Pancreas (tissue), 10 donors: ENCODE data around the gene SLC43A2. TPM values are rescaled to one million over a fixed set of nuclear protein-coding genes. Genes with fewer than 3 reads are reported as not detected.
"Not testable (repeated sequence)": the region's sequence is repeated elsewhere in the genome, so short reads cannot be mapped to it uniquely, and the experiment has no call there.

Experiments
- ATAC-seq, 4 donors: fragments of 200-7000 bp; cut with Tn5 transposase; one replicate each; pipeline versions ENCODE4 v1.8.0 to v1.9.1; 2020; ENCODE audit warnings: mild to moderate bottlenecking in 4 of 4, moderate library complexity in 4 of 4
- DNase-seq, 6 donors: peaks; one replicate each; pipeline ENCODE4 v3.0.0-alpha.2; 2020
- FAIRE-seq: peaks from 2 replicates; lab custom pipeline; 2012; peaks lifted over from hg19 to GRCh38; lab: Jason Lieb, UNC
- H3K27ac ChIP-seq, 4 donors: fragments of 200-600 bp; sonication (generic); 1 replicate in 3 of 4; 2 replicates in 1 of 4; pipeline versions ENCODE4 v1.5.0 to v1.8.0; 2020
- H3K27me3 ChIP-seq, 4 donors: fragments of 200-600 bp; one replicate each; pipeline ENCODE4 v1.8.0; 2021
- H3K36me3 ChIP-seq, 3 donors: fragments of 200-600 bp; sonication (generic) in 1 of 3; one replicate each; pipeline versions ENCODE4 v1.5.0 to v1.8.0; 2020 to 2021
- H3K4me1 ChIP-seq, 3 donors: fragments of 200-600 bp; one replicate each; pipeline ENCODE4 v1.8.0; 2021
- H3K4me3 ChIP-seq, 4 donors: fragments of 200-600 bp; sonication (generic) in 2 of 4; one replicate each; pipeline versions ENCODE4 v1.5.0 to v1.8.0; 2020 to 2021
- H3K9me3 ChIP-seq, 4 donors: fragments of 200-600 bp; one replicate each; pipeline ENCODE4 v1.8.0; 2021
- CTCF ChIP-seq, 4 donors: fragments of 200-600 bp; sonication (generic) in 3 of 4; IDR thresholded peaks; one replicate each; pipeline versions ENCODE4 v1.5.0 to v1.8.0; 2021; ENCODE audit warnings: antibody characterized with exemption in 4 of 4
- WGBS, 2 donors: extraction: QIAGEN DNeasy Blood & Tissue Kit; methylation state at CpG; one replicate each; pipeline ENCODE4 v1.1.7; 2013; 5-methylcytosine and 5-hydroxymethylcytosine counted together
- intact Hi-C, 3 donors: fragments of 100-400 bp; cut with DNase I; formaldehyde crosslinking; loops; one replicate each; pipeline versions ENCODE4 v1.11.1 to v1.14.2; 2022
- polyA plus RNA-seq, 2 donors: library from polyadenylated mRNA; stranded (reverse); fragments of 200-250 nt; gene quantifications; one replicate each; pipeline ENCODE4 v1.2.3, GENCODE V29; 2013
- total RNA-seq, 6 donors: library from RNA; stranded (reverse); fragmentation: NEBNext Ultra II Directional in 4 of 6; extraction: Animal tissue kit (Norgen Biotek cat#: 25700) in 4 of 6; gene quantifications; one replicate each; pipeline versions ENCODE4 v1.2.1 to v1.2.4, GENCODE V29; 2021 to 2023
- donor health status: healthy with polysubstance abuse.
- donor health status: DM: no; HTN: no; CAD: no; lungs with moderate emphysema.
- donor health status: DM: no; HTN: no; CAD: no.
- donor health status: control.
- donor health status: control.
- donor health status: Bipolar disorder and iron deficiency.
- donor health status: DM: yes; HTN: yes; CAD: no.
- donor health status: DM: no; HTN: no; CAD: no.
- donor health status: DM: no; HTN: no; CAD: no.
- donor health status: DM: yes; HTN: yes; CAD: no.

Gene SLC43A2
- total and polyA plus RNA-seq, 8 donors: 2.6 to 14.5 (median 9.8) TPM

DNA sequence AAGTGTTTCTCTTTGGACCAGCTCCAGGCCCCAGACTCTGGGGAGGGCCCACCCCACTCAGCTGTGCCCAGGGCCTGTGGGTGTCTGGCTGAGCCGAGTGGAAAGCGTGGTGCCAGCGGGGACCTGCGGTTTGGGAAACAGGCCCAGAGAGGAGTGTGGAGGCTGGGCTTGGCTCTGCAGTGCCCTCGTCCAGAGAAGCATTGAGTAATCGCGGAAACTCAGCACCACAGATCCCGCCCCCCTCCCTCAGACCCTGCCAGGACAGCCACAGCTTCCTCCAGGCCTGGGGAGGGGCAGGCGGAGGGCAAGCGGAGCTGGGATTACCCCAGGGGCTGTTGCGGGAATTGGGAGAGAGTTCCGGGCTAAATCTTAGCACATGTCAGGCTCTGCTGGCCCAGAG lies 51.5 kb downstream of the SLC43A2 start:
- TF ChIP-seq CTCF (IDR thresholded peaks at IDR 0.05): no peak
- WGBS, 2 donors: 40 to 44% methylated on average over 12 of the region's 12 CpGs

GRCh38 chr17:1576500-1576899 lies 52.1 kb downstream of the SLC43A2 start:
- Histone ChIP-seq H3K27me3 (no peaks in the 10 kb centered on the region), H3K9me3 (no peaks in the 10 kb centered on the region), H3K27ac (peak overlapping the region in 3 of 4 donors; percentile 70 to 92 (median 81)), H3K4me1 (peaks cover 11 to 38% (median 19%) of the 10 kb centered on the region in 3 donors), H3K36me3 (no peaks in the 10 kb centered on the region), H3K4me3 (no peak overlapping the region)
- ATAC-seq: no peak
- peak in 1 of 6 donors; percentile 40 for DNase-seq
- WGBS, 2 donors: 90% methylated on average over 15 of the region's 15 CpGs
- no peak for TF ChIP-seq CTCF (IDR thresholded peaks at IDR 0.05)
- intact Hi-C loops: loop anchor here in 1 of 3 donors (5.0 kb wide), 1 partner anchor 56 kb away; no protein-coding TSS in a partner anchor
- FAIRE-seq: no peak

More for the DNA sequence above, 51.5 kb downstream of the SLC43A2 start:
- Histone ChIP-seq H3K4me1 (peaks cover 16 to 43% (median 24%) of the 10 kb centered on the region in 3 donors), H3K9me3 (no peaks in the 10 kb centered on the region), H3K36me3 (no peaks in the 10 kb centered on the region), H3K27ac (peak overlapping the region; percentile 22 to 92 (median 76)), H3K27me3 (no peaks in the 10 kb centered on the region), H3K4me3 (no peak overlapping the region)
- peak; percentile 60 to 88 (median 72) for DNase-seq
- ATAC-seq: peak; percentile 39 to 71 (median 57)
- no peak for FAIRE-seq
- intact Hi-C loops: loop anchor here in 1 of 3 donors (5.0 kb wide), 1 partner anchor 55 kb away; no protein-coding TSS in a partner anchor

DNA sequence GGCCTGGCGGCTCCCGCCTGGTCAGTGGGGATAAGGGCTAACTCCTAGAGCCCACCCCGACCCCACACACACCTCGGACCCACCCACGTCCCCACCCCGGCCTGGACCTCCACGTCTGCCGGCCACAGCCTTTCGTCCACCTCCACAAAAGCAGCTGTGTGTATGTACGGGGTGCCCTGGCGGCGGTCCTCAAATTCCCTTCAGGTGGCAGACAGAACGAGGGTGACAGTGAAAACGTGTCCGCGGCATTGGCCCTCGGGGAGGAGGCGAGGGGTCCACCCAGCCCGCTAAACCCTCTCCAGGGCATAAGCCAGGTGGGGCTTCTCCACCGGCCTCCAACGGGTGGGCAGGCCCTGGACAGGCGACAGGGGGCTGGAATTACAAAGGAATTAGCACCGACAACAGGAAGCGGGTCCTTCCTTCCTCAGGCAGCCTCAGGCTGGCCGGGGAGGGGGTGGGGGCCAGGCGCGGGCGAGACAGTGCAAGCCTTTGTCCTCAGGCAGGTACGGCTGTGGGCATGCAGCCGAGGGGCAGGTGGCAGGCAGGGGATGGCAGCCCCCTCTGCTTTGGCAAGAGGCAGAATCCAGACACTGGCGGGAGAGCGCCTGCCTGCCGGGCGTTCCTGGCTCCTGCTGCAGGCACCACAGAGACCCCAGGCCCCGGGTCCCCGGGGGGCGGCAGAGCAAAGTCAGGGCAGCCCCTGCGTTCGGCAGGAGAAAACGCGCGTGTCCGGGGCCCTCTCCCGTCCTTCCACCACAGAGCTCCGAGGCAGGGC lies 53.8 kb downstream of the SLC43A2 start:
- TF ChIP-seq CTCF (IDR thresholded peaks at IDR 0.05): peak in 1 of 4 donors; percentile 24
- H3K36me3 ChIP-seq: no peaks in the 10 kb centered on the region
- peak; percentile 6 to 37 (median 12) for ATAC-seq
- WGBS, 2 donors: 34 to 38% methylated on average over 45 of the region's 45 CpGs
- H3K4me1 ChIP-seq: peaks cover 6 to 26% (median 13%) of the 10 kb centered on the region in 3 donors
- no peaks in the 10 kb centered on the region for H3K9me3 ChIP-seq
- H3K27me3 ChIP-seq: no peaks in the 10 kb centered on the region
- no peak for FAIRE-seq
- peak overlapping the region; percentile 38 to 92 (median 54) for H3K27ac ChIP-seq
- DNase-seq: peak in 4 of 6 donors; percentile 37 to 83 (median 53)
- H3K4me3 ChIP-seq: no peak overlapping the region
- intact Hi-C loops: loop anchor here in 2 of 3 donors (5.0 kb wide), 2 partner anchors 57 to 62 kb away; no protein-coding TSS in a partner anchor

DNA sequence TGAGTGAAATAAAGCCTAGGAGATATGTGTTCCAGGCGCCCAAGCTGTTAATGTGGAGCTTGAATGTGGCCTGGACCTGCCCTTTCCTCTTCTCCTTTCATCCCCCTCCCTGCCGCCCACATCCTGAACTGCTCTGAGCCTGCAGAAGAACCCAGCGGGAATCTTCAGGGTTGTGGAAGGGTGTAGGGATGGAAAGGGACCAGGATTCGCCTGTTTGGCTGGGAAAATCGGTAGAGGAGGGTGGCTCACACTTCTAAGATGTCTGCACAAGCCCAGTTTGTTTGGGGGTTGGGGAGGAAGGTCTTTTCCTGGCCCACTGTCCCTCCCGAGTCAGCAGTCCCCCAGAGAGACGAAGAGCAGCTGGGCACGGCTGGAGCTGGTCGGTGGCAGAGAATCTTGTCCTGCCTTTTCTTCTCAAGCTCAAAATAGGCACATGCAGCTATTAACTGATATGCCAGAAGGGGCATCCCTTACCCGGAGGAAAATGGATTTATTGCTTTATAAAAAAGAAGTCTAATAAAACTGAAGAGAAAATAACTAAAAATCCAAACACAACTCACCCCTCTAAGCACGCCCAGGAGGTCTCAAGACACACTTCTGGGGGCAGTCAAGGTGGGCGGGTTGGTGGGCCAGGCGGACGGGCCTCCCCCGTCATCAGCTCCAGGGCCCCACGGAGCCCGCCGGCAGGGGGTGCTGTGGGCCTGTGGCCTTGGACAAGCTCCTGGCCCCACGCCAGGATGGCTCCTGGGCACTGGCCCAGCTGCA lies 54.5 kb downstream of the SLC43A2 start:
- Histone ChIP-seq H3K4me3 (no peak overlapping the region), H3K27ac (peak overlapping the region; percentile 38 to 92 (median 54))

DNA sequence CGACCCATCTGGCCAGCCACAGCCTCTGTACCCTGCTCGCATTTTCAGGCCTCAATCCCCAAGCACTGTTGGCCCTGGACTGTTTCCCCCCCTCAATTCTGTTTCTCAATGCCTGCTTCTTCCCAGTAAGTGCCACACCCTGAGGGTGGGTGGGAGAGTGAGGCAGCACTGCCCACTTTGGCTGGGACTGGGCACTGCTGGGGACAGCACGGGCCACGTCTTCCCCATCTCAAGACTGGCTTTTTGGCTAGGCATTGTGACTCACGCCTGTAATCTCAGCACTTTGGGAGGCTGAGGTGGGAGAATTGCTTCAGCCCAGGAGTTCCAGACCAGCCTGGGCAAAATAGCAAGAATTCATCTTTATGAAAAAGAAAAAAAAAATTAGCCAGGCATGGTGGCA lies 56.0 kb downstream of the SLC43A2 start:
- ATAC-seq, H3K9me3 ChIP-seq, FAIRE-seq, H3K36me3 ChIP-seq, H3K27ac ChIP-seq, H3K4me3 ChIP-seq, H3K27me3 ChIP-seq, DNase-seq: not testable (repeated sequence)
- intact Hi-C loops: loop anchor here in 1 of 3 donors (5.0 kb wide), 1 partner anchor 65 kb away; no protein-coding TSS in a partner anchor
- WGBS, 2 donors: 55 to 65% methylated on average over 5 of the region's 5 CpGs
- H3K4me1 ChIP-seq: peaks cover 4 to 21% (median 13%) of the 10 kb centered on the region in 3 donors

More for the DNA sequence above, 54.5 kb downstream of the SLC43A2 start:
- intact Hi-C loops: loop anchor here in 1 of 3 donors (5.0 kb wide), 1 partner anchor 63 kb away; no protein-coding TSS in a partner anchor
- Histone ChIP-seq H3K27me3 (no peaks in the 10 kb centered on the region), H3K9me3 (no peaks in the 10 kb centered on the region), H3K36me3 (no peaks in the 10 kb centered on the region), H3K4me1 (peaks cover 6 to 26% (median 13%) of the 10 kb centered on the region in 3 donors)
- WGBS, 2 donors: 19 to 25% methylated on average over 19 of the region's 19 CpGs
- ATAC-seq: peak; percentile 72 to 83 (median 81)
- DNase-seq: peak; percentile 70 to 100 (median 92)
- peak; percentile 95 to 99 (median 96) for TF ChIP-seq CTCF (IDR thresholded peaks at IDR 0.05)
- no peak for FAIRE-seq
